SK-N-SH treated with all-trans-retinoic acid at 6 μM for 48 hours (cell line): ENCODE data around the gene DTHD1.

Source experiments
- ATAC-seq: fragments of 200-7000 bp; cut with Tn5 transposase; 3 replicates; pipeline ENCODE4 v1.9.1; 2020; ENCODE audit warnings: mild to moderate bottlenecking, moderate library complexity
- ARNTL ChIP-seq: fragments of 450-650 bp; formaldehyde crosslinking; IDR thresholded peaks from 2 replicates; pipeline ENCODE4 v1.5.0; 2020; ENCODE audit warnings: low read depth, mild to moderate bottlenecking, moderate library complexity, borderline replicate concordance
- BACH2 ChIP-seq: fragments of 250-450 bp; sonication (Bioruptor Pico); IDR thresholded peaks from 2 replicates; pipeline ENCODE4 v1.9.0; 2021; ENCODE audit warnings: mild to moderate bottlenecking, borderline replicate concordance
- CSDC2 ChIP-seq: fragments of 250-450 bp; sonication (Bioruptor Pico); IDR thresholded peaks from 2 replicates; pipeline ENCODE4 v1.5.0; 2020; ENCODE audit warnings: mild to moderate bottlenecking, moderate library complexity
- ESRRG ChIP-seq: fragments of 250-450 bp; sonication (Bioruptor Pico); IDR thresholded peaks from 2 replicates; pipeline ENCODE4 v1.6.1; 2021; ENCODE audit warnings: mild to moderate bottlenecking
- GLIS3 ChIP-seq: fragments of 250-450 bp; sonication (Bioruptor Pico); IDR thresholded peaks from 2 replicates; pipeline ENCODE4 v1.5.0; 2020; ENCODE audit warnings: mild to moderate bottlenecking, moderate library complexity
- OSR1 ChIP-seq: fragments of 250-450 bp; sonication (Bioruptor Pico); IDR thresholded peaks from 2 replicates; pipeline ENCODE4 v1.8.0; 2022; ENCODE audit warnings: moderate library complexity, mild to moderate bottlenecking, inconsistent platforms
- PPARA ChIP-seq: fragments of 250-450 bp; sonication (Bioruptor Pico); IDR thresholded peaks from 2 replicates; pipeline ENCODE4 v1.5.0; 2020; ENCODE audit warnings: mild to moderate bottlenecking, borderline replicate concordance
- RARB ChIP-seq: fragments of 250-450 bp; sonication (Bioruptor Pico); IDR thresholded peaks from 2 replicates; pipeline ENCODE4 v1.8.0; 2021; ENCODE audit warnings: mild to moderate bottlenecking, moderate library complexity
- SNAI2 ChIP-seq: fragments of 250-450 bp; sonication (Bioruptor Pico); IDR thresholded peaks from 2 replicates; pipeline ENCODE4 v1.5.0; 2020; ENCODE audit warnings: mild to moderate bottlenecking, moderate library complexity
- TCF4 ChIP-seq: fragments of 250-450 bp; sonication (Bioruptor Pico); IDR thresholded peaks from 2 replicates; pipeline ENCODE4 v1.8.0; 2021; ENCODE audit warnings: mild to moderate bottlenecking, moderate library complexity, borderline replicate concordance
- TOX ChIP-seq: fragments of 250-450 bp; sonication (Bioruptor Pico); IDR thresholded peaks from 2 replicates; pipeline ENCODE4 v1.8.0; 2021; ENCODE audit warnings: mild to moderate bottlenecking, moderate library complexity, borderline replicate concordance
- ZC3H10 ChIP-seq: fragments of 250-450 bp; sonication (Bioruptor Pico); IDR thresholded peaks from 2 replicates; pipeline ENCODE4 v1.5.1; 2021; ENCODE audit warnings: mild to moderate bottlenecking, moderate library complexity
- ZFP3 ChIP-seq: fragments of 250-450 bp; sonication (Bioruptor Pico); IDR thresholded peaks from 2 replicates; pipeline ENCODE4 v1.5.0; 2020; ENCODE audit warnings: mild to moderate bottlenecking, moderate library complexity
- ZFP30 ChIP-seq: fragments of 450-650 bp; formaldehyde crosslinking; IDR thresholded peaks from 2 replicates; pipeline ENCODE4 v1.5.0; 2022; ENCODE audit warnings: mild to moderate bottlenecking, moderate library complexity
- ZNF565 ChIP-seq: fragments of 450-650 bp; formaldehyde crosslinking; conservative IDR thresholded peaks from 2 replicates; pipeline ENCODE4 v1.5.0; 2020; ENCODE audit warnings: low read depth, mild to moderate bottlenecking, moderate library complexity
- ZNF70 ChIP-seq: fragments of 450-650 bp; formaldehyde crosslinking; IDR thresholded peaks from 2 replicates; pipeline ENCODE4 v1.5.0; 2020; ENCODE audit warnings: mild to moderate bottlenecking, moderate library complexity
- ZNF8 ChIP-seq: fragments of 450-650 bp; formaldehyde crosslinking; IDR thresholded peaks from 2 replicates; pipeline ENCODE4 v1.5.0; 2020; ENCODE audit warnings: mild to moderate bottlenecking, moderate library complexity
- TF ChIP-seq, protein P1 (sequence below): fragments of 250-450 bp; sonication (Bioruptor Pico); IDR thresholded peaks from 2 replicates; pipeline ENCODE4 v1.5.1; 2021; ENCODE audit warnings: mild to moderate bottlenecking, moderate library complexity
- TF ChIP-seq, protein P2 (sequence below): fragments of 250-450 bp; sonication (Bioruptor Pico); IDR thresholded peaks from 2 replicates; pipeline ENCODE4 v1.8.0; 2021; ENCODE audit warnings: low read depth, mild to moderate bottlenecking, moderate library complexity, borderline replicate concordance
- TF ChIP-seq, protein P3 (sequence below): fragments of 250-450 bp; sonication (Bioruptor Pico); IDR thresholded peaks from 2 replicates; pipeline ENCODE4 v1.8.0; 2020; ENCODE audit warnings: mild to moderate bottlenecking, moderate library complexity, borderline replicate concordance
- TF ChIP-seq, protein P4 (sequence below): fragments of 250-450 bp; sonication (Bioruptor Pico); IDR thresholded peaks from 2 replicates; pipeline ENCODE4 v1.5.0; 2020; ENCODE audit warnings: mild to moderate bottlenecking, moderate library complexity
- TF ChIP-seq, protein P5 (sequence below): fragments of 250-450 bp; sonication (Bioruptor Pico); IDR thresholded peaks from 2 replicates; pipeline ENCODE4 v1.5.1; 2020; ENCODE audit warnings: low read depth, mild to moderate bottlenecking, moderate library complexity

Gene DTHD1

DNA sequence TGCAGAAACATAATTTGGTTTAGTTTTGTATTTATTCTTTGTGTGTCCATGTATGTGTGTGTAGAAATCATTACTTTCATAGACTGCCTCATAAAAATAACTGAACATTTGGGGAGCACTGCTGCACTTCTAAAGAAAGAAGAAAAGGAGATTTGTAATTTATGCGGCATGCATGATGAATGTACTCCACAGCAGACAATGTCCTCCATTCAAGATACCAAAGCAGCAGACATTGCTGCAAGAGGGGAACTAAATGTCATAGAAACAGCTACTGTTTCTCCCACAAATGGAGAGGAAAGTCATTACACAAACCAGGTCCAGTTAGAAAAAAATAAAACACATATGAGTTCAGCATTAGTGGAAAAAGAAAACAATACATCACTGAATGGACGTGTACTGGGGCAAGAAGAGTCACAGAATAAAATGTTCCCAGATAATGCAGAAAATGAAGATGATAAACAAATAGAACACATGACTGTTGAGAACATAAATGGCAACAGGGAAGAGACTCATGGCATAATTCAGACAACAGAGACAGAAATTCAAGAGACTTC, 2.6 kb downstream of the DTHD1 start:
- ATAC-seq, result no peak

DNA sequence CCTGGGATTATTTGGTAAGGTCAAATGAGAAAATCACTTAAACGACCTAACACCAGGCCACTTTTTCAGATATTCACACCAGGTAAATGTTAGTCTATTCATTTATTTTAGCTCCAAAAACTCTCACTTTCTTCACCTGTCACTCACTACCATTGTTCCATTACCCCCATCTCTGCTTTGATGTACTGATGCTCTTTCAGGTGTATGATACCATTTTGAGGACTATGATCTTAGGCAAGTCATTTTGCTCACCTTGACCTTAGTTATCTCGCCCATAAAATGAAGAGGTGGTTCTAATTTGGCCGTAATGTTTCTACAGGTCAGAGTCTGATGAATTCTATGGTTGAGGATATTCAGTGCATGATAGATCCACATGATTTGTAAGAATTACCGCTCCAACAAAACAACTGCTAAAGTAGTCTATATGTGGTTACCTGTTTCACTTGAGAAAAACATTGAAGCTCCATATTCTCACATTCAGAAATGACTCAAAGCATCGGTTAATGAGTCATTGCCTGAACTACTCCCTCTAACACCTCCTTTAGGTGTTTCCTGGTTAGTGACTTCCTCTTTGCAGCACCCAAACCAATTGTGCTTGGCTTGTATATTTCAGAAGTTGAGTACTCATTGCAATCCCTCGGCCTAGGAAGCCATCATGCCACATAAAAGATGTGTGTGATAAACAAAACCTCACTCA, 4.5 kb downstream of the DTHD1 start:
- ATAC-seq, result no peak
- TF ChIP-seq, protein P1, sequence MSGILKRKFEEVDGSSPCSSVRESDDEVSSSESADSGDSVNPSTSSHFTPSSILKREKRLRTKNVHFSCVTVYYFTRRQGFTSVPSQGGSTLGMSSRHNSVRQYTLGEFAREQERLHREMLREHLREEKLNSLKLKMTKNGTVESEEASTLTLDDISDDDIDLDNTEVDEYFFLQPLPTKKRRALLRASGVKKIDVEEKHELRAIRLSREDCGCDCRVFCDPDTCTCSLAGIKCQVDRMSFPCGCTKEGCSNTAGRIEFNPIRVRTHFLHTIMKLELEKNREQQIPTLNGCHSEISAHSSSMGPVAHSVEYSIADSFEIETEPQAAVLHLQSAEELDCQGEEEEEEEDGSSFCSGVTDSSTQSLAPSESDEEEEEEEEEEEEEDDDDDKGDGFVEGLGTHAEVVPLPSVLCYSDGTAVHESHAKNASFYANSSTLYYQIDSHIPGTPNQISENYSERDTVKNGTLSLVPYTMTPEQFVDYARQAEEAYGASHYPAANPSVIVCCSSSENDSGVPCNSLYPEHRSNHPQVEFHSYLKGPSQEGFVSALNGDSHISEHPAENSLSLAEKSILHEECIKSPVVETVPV (CRISPR knock-in tag), result no peak
- TF ChIP-seq TCF4 (CRISPR knock-in tag), result no peak
- TF ChIP-seq BACH2 (CRISPR knock-in tag), result no peak
- TF ChIP-seq ZFP30 (CRISPR knock-in tag), result no peak
- no peak for TF ChIP-seq CSDC2 (CRISPR knock-in tag)
- no peak for TF ChIP-seq ZNF565
- no peak for TF ChIP-seq PPARA (CRISPR knock-in tag)
- TF ChIP-seq, all 23 proteins: peak for 0

More for the DNA sequence above, 2.6 kb downstream of the DTHD1 start:
- TF ChIP-seq, protein P2, sequence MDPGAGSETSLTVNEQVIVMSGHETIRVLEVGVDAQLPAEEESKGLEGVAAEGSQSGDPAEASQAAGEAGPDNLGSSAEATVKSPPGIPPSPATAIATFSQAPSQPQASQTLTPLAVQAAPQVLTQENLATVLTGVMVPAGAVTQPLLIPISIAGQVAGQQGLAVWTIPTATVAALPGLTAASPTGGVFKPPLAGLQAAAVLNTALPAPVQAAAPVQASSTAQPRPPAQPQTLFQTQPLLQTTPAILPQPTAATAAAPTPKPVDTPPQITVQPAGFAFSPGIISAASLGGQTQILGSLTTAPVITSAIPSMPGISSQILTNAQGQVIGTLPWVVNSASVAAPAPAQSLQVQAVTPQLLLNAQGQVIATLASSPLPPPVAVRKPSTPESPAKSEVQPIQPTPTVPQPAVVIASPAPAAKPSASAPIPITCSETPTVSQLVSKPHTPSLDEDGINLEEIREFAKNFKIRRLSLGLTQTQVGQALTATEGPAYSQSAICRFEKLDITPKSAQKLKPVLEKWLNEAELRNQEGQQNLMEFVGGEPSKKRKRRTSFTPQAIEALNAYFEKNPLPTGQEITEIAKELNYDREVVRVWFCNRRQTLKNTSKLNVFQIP (CRISPR knock-in tag), result no peak
- TF ChIP-seq ZNF565, result no peak
- TF ChIP-seq, protein P3, sequence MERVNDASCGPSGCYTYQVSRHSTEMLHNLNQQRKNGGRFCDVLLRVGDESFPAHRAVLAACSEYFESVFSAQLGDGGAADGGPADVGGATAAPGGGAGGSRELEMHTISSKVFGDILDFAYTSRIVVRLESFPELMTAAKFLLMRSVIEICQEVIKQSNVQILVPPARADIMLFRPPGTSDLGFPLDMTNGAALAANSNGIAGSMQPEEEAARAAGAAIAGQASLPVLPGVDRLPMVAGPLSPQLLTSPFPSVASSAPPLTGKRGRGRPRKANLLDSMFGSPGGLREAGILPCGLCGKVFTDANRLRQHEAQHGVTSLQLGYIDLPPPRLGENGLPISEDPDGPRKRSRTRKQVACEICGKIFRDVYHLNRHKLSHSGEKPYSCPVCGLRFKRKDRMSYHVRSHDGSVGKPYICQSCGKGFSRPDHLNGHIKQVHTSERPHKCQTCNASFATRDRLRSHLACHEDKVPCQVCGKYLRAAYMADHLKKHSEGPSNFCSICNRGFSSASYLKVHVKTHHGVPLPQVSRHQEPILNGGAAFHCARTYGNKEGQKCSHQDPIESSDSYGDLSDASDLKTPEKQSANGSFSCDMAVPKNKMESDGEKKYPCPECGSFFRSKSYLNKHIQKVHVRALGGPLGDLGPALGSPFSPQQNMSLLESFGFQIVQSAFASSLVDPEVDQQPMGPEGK (CRISPR knock-in tag), result no peak
- no peak for TF ChIP-seq TOX (CRISPR knock-in tag)
- TF ChIP-seq, protein P4, sequence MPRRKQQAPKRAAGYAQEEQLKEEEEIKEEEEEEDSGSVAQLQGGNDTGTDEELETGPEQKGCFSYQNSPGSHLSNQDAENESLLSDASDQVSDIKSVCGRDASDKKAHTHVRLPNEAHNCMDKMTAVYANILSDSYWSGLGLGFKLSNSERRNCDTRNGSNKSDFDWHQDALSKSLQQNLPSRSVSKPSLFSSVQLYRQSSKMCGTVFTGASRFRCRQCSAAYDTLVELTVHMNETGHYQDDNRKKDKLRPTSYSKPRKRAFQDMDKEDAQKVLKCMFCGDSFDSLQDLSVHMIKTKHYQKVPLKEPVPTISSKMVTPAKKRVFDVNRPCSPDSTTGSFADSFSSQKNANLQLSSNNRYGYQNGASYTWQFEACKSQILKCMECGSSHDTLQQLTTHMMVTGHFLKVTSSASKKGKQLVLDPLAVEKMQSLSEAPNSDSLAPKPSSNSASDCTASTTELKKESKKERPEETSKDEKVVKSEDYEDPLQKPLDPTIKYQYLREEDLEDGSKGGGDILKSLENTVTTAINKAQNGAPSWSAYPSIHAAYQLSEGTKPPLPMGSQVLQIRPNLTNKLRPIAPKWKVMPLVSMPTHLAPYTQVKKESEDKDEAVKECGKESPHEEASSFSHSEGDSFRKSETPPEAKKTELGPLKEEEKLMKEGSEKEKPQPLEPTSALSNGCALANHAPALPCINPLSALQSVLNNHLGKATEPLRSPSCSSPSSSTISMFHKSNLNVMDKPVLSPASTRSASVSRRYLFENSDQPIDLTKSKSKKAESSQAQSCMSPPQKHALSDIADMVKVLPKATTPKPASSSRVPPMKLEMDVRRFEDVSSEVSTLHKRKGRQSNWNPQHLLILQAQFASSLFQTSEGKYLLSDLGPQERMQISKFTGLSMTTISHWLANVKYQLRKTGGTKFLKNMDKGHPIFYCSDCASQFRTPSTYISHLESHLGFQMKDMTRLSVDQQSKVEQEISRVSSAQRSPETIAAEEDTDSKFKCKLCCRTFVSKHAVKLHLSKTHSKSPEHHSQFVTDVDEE (CRISPR knock-in tag), result no peak
- no peak for TF ChIP-seq TCF4 (CRISPR knock-in tag)
- TF ChIP-seq ZFP3, result no peak
- no peak for TF ChIP-seq OSR1 (CRISPR knock-in tag)
- TF ChIP-seq CSDC2 (CRISPR knock-in tag), result no peak
- TF ChIP-seq BACH2 (CRISPR knock-in tag), result no peak
- no peak for TF ChIP-seq ESRRG (CRISPR knock-in tag)
- TF ChIP-seq, protein P5, sequence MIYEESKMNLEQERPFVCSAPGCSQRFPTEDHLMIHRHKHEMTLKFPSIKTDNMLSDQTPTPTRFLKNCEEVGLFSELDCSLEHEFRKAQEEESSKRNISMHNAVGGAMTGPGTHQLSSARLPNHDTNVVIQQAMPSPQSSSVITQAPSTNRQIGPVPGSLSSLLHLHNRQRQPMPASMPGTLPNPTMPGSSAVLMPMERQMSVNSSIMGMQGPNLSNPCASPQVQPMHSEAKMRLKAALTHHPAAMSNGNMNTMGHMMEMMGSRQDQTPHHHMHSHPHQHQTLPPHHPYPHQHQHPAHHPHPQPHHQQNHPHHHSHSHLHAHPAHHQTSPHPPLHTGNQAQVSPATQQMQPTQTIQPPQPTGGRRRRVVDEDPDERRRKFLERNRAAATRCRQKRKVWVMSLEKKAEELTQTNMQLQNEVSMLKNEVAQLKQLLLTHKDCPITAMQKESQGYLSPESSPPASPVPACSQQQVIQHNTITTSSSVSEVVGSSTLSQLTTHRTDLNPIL (CRISPR knock-in tag), result no peak
- no peak for TF ChIP-seq ZNF70 (CRISPR knock-in tag)
- TF ChIP-seq SNAI2 (CRISPR knock-in tag), result no peak
- TF ChIP-seq GLIS3, result no peak
- TF ChIP-seq ZNF8 (CRISPR knock-in tag), result no peak
- TF ChIP-seq ARNTL (CRISPR knock-in tag), result no peak

DNA sequence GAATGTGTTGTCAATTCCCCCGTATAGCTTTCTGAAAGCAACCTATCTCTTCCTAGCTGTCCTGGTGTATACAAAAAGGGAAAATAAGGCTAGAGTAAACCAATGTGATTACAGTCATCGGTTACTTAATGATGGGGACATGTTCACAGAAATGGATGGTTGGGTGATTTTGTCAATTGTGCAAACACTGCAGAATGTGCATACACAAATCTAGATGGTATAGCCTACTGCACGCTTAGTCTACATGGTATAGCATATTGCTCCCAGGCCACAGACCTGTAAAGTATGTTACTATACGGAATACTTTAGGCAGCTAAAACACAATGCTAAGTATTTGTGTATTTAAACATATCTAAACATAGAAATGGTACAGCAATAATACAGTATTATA, 5.1 kb downstream of the DTHD1 start:
- no peak for ATAC-seq

More for the DNA sequence above, 5.1 kb downstream of the DTHD1 start:
- TF ChIP-seq, protein P3 (CRISPR knock-in tag), result no peak
- no peak for TF ChIP-seq BACH2 (CRISPR knock-in tag)
- TF ChIP-seq ZNF565, result no peak
- TF ChIP-seq, protein P5 (CRISPR knock-in tag), result no peak
- no peak for TF ChIP-seq OSR1 (CRISPR knock-in tag)
- TF ChIP-seq TOX (CRISPR knock-in tag), result no peak
- TF ChIP-seq, protein P1 (CRISPR knock-in tag), result no peak
- TF ChIP-seq TCF4 (CRISPR knock-in tag), result no peak
- TF ChIP-seq ARNTL (CRISPR knock-in tag), result no peak
- TF ChIP-seq RARB (CRISPR knock-in tag), result no peak
- TF ChIP-seq ZFP3, result no peak
- TF ChIP-seq ZC3H10 (CRISPR knock-in tag), result no peak
